PFSK-1 (cell line): ENCODE results near the gene JAM3.

Source experiments
- FOXP2 ChIP-seq: optimal IDR thresholded peaks from 2 replicates; pipeline ENCODE3; 2011; ENCODE audit warnings: borderline replicate concordance, control low read depth, inconsistent platforms; ENCODE audit not compliant: insufficient read depth; ENCODE audit errors: extremely low read length, extremely low read depth
- POLR2AphosphoS5 ChIP-seq: IDR thresholded peaks from 2 replicates; pipeline ENCODE4 v1.6.1; 2012; ENCODE audit warnings: low read depth, mild to moderate bottlenecking, control low read depth, low read length, moderate library complexity
- SIN3A ChIP-seq: IDR thresholded peaks from 2 replicates; pipeline ENCODE4 v1.6.1; 2012; ENCODE audit warnings: mild to moderate bottlenecking, low read length, moderate library complexity, borderline replicate concordance; ENCODE audit not compliant: insufficient read depth
- TAF1 ChIP-seq: IDR thresholded peaks from 2 replicates; pipeline ENCODE4 v1.6.1; 2012; ENCODE audit warnings: low read length, control low read depth, borderline replicate concordance; ENCODE audit not compliant: insufficient read depth
- TF ChIP-seq, protein P1 (sequence below), 2 experiments: IDR thresholded peaks; 2 replicates each; pipeline versions ENCODE4 v1.6.1 to v1.8.0; 2011 to 2012; ENCODE audit warnings: low read depth in 2 of 2, low read length in 2 of 2, control low read depth in 1 of 2, inconsistent platforms in 1 of 2, mild to moderate bottlenecking in 1 of 2, moderate library complexity in 1 of 2; ENCODE audit not compliant: insufficient read depth in 1 of 2

The JAM3 gene

DNA sequence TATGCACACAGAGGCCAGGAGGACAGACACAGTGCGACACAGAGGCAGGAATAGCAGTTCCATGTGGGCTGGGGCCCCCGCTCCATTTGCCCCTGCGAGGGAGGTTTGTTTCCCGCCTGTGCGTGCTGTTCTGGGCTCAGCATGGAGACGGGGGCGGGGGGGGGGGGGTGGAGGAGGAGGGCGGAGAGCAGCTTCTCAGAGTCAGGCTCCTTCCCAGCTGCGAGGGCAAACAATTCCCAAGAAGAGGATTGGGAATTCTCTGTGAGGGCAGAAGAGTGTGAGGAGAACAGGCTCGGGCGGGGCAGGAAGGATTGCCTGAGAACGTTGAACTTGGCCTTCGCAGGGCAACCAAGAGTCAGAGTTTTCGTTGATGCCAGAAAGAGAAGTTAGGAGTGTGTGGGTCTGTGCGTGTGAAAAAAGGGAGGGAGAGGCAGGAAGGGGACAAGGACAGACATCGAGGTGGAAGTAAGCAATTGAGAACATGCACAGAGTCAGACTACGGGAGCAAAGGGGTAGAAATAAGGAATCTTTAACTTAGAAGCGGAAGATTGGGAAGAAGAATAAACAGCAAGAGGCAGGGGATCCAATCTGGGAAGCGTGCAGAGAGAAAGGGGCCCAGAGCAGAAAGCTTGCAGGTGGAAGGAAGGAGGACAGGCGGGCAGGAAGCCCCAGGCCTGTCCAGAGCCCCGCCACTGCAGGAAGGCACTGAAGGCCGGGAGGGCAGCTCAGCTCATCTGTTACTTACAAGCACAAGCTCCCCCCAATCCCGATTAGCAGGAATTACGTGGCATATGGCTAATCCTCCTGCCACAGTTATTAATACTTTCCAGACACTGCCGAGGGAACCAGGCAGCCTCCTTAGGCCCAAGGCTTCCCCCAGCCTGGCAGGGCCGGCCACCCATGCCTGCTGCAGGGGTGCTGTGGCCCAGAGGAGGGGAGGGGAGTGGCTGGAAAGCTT, 15.6 kb upstream of the JAM3 start:
- TF ChIP-seq FOXP2: no peak
- TF ChIP-seq, protein P1, sequence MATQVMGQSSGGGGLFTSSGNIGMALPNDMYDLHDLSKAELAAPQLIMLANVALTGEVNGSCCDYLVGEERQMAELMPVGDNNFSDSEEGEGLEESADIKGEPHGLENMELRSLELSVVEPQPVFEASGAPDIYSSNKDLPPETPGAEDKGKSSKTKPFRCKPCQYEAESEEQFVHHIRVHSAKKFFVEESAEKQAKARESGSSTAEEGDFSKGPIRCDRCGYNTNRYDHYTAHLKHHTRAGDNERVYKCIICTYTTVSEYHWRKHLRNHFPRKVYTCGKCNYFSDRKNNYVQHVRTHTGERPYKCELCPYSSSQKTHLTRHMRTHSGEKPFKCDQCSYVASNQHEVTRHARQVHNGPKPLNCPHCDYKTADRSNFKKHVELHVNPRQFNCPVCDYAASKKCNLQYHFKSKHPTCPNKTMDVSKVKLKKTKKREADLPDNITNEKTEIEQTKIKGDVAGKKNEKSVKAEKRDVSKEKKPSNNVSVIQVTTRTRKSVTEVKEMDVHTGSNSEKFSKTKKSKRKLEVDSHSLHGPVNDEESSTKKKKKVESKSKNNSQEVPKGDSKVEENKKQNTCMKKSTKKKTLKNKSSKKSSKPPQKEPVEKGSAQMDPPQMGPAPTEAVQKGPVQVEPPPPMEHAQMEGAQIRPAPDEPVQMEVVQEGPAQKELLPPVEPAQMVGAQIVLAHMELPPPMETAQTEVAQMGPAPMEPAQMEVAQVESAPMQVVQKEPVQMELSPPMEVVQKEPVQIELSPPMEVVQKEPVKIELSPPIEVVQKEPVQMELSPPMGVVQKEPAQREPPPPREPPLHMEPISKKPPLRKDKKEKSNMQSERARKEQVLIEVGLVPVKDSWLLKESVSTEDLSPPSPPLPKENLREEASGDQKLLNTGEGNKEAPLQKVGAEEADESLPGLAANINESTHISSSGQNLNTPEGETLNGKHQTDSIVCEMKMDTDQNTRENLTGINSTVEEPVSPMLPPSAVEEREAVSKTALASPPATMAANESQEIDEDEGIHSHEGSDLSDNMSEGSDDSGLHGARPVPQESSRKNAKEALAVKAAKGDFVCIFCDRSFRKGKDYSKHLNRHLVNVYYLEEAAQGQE (IDR thresholded peaks at IDR 0.05; ENCODE audit: insufficient read depth in 1 of 2, low read depth in 2 of 2, low read length in 2 of 2): no peak
- TF ChIP-seq SIN3A: no peak
- no peak for TF ChIP-seq POLR2AphosphoS5
- TF ChIP-seq TAF1: no peak

DNA sequence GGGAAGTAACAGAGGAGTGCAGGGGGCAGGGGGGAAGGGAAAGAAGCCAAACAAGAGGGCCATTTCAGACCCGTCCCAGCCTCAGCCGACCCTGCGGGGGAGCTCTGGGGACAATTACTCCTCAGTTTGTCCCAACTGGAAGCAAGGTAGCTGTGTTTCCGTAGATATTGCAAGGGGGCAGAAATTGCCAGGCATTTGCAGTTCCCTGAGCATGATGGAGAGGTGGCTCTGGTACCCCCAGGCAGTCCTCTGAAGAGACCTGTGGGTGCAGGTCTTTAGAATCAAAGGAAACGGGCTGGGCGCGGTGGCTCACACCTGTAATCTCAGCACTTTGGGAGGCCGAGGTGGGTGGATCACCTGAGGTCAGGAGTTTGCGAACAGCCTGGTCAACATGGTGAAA, 13.8 kb upstream of the JAM3 start:
- TF ChIP-seq TAF1 (no peak), POLR2AphosphoS5 (no peak)
- TF ChIP-seq, protein P1 (IDR thresholded peaks at IDR 0.05; ENCODE audit: insufficient read depth in 1 of 2, low read depth in 2 of 2, low read length in 2 of 2): no peak

DNA sequence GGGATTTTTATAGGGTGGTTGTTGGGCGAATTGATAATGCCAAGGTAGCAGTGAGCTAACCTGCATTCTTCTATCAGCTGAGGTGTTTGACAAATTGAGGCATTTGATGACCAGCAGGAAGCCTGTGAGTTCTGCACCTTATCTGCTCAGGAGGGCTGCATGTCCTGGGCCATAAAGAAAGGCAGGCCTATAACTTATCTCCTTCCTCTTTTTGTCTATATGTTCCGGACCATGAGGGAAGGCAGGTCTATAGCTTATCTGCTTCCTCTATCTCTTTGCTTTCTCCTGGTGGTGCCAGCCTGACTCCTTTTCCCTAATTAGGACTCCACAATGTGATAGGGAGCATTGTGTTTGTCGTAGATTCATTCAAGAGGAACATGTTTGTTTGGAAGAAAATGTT, 8.6 kb upstream of the JAM3 start:
- TF ChIP-seq, protein P1 (IDR thresholded peaks at IDR 0.05; ENCODE audit: insufficient read depth in 1 of 2, low read depth in 2 of 2, low read length in 2 of 2): no peak
- TF ChIP-seq FOXP2 (no peak), POLR2AphosphoS5 (no peak), TAF1 (no peak)

DNA sequence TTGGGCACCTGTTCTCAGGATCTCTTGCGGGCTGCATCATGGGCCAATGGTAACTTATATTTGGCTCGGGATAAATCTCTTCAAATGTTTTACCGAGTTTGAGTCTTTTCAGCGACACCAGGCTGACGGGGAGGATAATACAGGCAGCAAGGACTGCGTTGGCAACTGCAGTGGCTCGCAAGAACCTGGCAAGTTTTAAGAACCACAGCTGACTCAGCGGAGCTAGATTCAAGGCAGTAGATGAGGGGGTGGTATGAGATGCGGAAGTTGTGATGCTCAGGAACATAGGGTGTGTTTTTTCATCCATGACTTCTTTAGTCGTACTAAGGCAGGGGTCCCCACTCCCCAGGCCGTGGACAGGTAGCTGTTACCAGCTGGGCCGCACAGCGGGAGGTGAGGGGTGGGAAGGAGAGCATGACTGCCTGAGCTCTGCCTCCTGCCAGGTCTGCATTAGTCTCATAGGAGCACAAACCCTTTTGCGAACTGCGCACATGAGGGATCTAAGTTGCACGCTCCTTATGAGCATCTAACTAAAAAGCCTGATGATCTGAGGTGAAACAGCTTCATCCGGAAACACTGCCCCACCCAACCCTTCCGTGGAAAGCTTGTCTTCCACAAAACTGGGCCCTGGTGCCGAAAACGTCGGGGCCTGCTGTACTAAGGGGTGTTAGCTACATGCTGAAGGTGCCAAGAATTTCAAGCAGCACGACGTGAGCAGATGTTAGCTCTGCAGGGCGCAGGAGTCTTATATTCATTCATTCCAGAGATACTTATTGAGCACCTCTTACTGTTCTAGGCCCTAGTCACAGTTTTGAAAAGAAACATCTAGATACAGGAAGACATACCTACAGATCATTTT, 6.4 kb upstream of the JAM3 start:
- TF ChIP-seq, protein P1 (IDR thresholded peaks at IDR 0.05; ENCODE audit: insufficient read depth in 1 of 2, low read depth in 2 of 2, low read length in 2 of 2): no peak
- TF ChIP-seq SIN3A (no peak), TAF1 (no peak), FOXP2 (no peak), POLR2AphosphoS5 (no peak)
